K562 (cell line): Measurements from ENCODE around the gene VPS18. TPM values are rescaled to one million over a fixed set of nuclear protein-coding genes. Genes with fewer than 3 reads are reported as not detected.

Source experiments
- GATAD2B ChIP-seq: fragments of 450-650 bp; IDR thresholded peaks from 2 replicates; pipeline ENCODE4 v1.6.1; 2017; ENCODE audit warnings: mild to moderate bottlenecking, borderline replicate concordance
- HNRNPLL ChIP-seq: fragments of 200-400 bp; formaldehyde crosslinking; IDR thresholded peaks from 2 replicates; pipeline ENCODE4 v1.6.1; 2017; ENCODE audit warnings: low read length, low read depth, mild to moderate bottlenecking; ENCODE audit not compliant: poor library complexity, severe bottlenecking
- KDM5B ChIP-seq: fragments of 200-600 bp; sonication (generic); IDR thresholded peaks from 2 replicates; pipeline ENCODE4 v1.6.1; 2012; ENCODE audit warnings: low read depth, mild to moderate bottlenecking, moderate library complexity, low read length, control low read depth, inconsistent platforms; ENCODE audit not compliant: insufficient replicate concordance
- MAZ ChIP-seq, 2 experiments: fragments of 450-650 bp in 1 of 2; sonication (generic) in 1 of 2; formaldehyde crosslinking; IDR thresholded peaks in 1 of 2; conservative IDR thresholded peaks in 1 of 2; 2 replicates each; pipeline versions ENCODE4 v1.4.0 to v1.5.0; 2020; ENCODE audit warnings: mild to moderate bottlenecking in 1 of 2, missing genetic modification reagents in 1 of 2
- MYC ChIP-seq, 2 experiments: fragments of 250-450 bp in 1 of 2; sonication (Bioruptor Pico) in 1 of 2; IDR thresholded peaks; 2 replicates each; pipeline versions ENCODE4 v1.5.1 to v1.6.1; 2012 to 2021; ENCODE audit warnings: low read depth in 2 of 2, borderline replicate concordance in 1 of 2, improper control_type of control experiment in 1 of 2, low read length in 1 of 2, mild to moderate bottlenecking in 1 of 2, moderate library complexity in 1 of 2
- NCOA2 ChIP-seq, 2 experiments: fragments of 450-650 bp; IDR thresholded peaks; 2 replicates each; pipeline ENCODE4 v1.6.1; 2018; ENCODE audit warnings: mild to moderate bottlenecking in 2 of 2, moderate library complexity in 1 of 2; ENCODE audit not compliant: partially characterized antibody in 2 of 2
- PTRF ChIP-seq: fragments of 450-650 bp; IDR thresholded peaks from 2 replicates; pipeline ENCODE4 v1.6.1; 2016; ENCODE audit warnings: mild to moderate bottlenecking, missing genetic modification characterization, missing compliant biosample characterization
- YBX1 ChIP-seq: fragments of 450-650 bp; IDR thresholded peaks from 2 replicates; pipeline ENCODE4 v1.7.1; 2016; ENCODE audit warnings: mild to moderate bottlenecking
- polyA plus RNA-seq, 8 experiments: library from polyadenylated mRNA; depleted of rRNA in 4 of 8; stranded (reverse) in 5 of 8; unstranded in 3 of 8; fragments of >200 nt; fragmentation: Nextera tagmentation in 2 of 8; fragmentation: Illumina TruSeq in 1 of 8; extraction: Ambion mirVana in 2 of 8; extraction: Trizol in 1 of 8; gene quantifications; 2 replicates each; pipeline versions ENCODE4 v1.2.1 to v1.2.3, GENCODE V29; 2011 to 2014; ENCODE audit warnings: inconsistent platforms in 1 of 8, missing spikeins in 1 of 8
- total RNA-seq, 7 experiments: library from RNA; depleted of rRNA in 6 of 7; stranded (reverse); fragments of >200 nt in 6 of 7; fragmentation: Illumina TruSeq in 2 of 7; extraction: Trizol in 2 of 7; gene quantifications; 2 replicates each; pipeline versions ENCODE4 v1.2.1 to v1.2.3, GENCODE V29; 2011 to 2021; ENCODE audit warnings: low replicate concordance in 1 of 7
- TF ChIP-seq, protein P1 (sequence below): fragments of 200-800 bp; sonication (Bioruptor generic); IDR thresholded peaks from 2 replicates; pipeline ENCODE4 v1.6.1; 2017; ENCODE audit warnings: missing genetic modification characterization, missing compliant biosample characterization
- TF ChIP-seq, protein P2 (sequence below): fragments of 250-450 bp; sonication (Bioruptor Pico); IDR thresholded peaks from 2 replicates; pipeline ENCODE4 v1.4.0; 2020; ENCODE audit warnings: mild to moderate bottlenecking, moderate library complexity
- TF ChIP-seq, protein P3 (sequence below): sonication (generic); formaldehyde crosslinking; IDR thresholded peaks from 2 replicates; pipeline ENCODE4 v1.9.0; 2022; ENCODE audit warnings: mild to moderate bottlenecking, missing genetic modification reagents
- TF ChIP-seq, protein P4 (sequence below): fragments of 450-650 bp; IDR thresholded peaks from 2 replicates; pipeline ENCODE4 v1.6.1; 2014; ENCODE audit warnings: low read depth, mild to moderate bottlenecking, moderate library complexity, borderline replicate concordance
- TF ChIP-seq, protein P5 (sequence below): sonication (generic); formaldehyde crosslinking; IDR thresholded peaks from 2 replicates; pipeline ENCODE4 v1.8.0; 2023; ENCODE audit warnings: mild to moderate bottlenecking, missing genetic modification reagents
- TF ChIP-seq, protein P6 (sequence below): fragments of 450-650 bp; IDR thresholded peaks from 2 replicates; pipeline ENCODE4 v1.6.1; 2016

Gene VPS18
- total and polyA plus RNA-seq, 9 of the 15 experiments (the other 6 are each of a cell fraction or from before 2014, with no cell fraction given): 0.73 to 19.9 (median 8.5) TPM

DNA sequence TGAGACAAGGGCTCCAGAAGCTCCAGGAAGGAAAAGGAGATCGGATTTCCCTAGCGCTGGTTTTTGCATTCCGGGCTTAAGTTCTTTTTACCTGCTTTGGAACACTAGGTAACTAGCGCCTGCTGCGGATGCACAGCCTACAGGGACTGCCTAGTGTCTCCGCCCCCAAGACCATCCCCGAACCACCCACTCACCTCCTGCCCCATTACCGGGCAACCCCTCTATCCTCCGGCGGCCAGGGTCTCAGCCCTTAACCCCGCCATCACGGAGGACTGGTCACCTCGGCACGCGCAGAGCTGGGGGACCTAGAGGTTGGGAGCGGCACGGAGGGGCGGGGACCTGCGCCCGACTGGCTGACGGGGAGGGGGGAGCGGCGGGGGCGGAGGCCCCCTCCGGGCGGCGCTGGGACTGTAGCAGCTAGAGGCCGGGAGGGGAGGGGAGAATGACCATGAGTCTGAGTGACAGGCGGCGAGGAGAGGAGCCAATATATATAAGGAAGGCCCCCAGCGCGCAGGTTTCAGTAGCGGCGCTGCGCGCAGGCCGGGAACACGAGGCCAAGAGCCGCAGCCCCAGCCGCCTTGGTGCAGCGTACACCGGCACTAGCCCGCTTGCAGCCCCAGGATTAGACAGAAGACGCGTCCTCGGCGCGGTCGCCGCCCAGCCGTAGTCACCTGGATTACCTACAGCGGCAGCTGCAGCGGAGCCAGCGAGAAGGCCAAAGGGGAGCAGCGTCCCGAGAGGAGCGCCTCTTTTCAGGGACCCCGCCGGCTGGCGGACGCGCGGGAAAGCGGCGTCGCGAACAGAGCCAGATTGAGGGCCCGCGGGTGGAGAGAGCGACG, 34.8 kb downstream of the VPS18 start, which contains the start of gene DLL4 (continued):
- no peak for TF ChIP-seq NCOA2 (IDR thresholded peaks at IDR 0.05; ENCODE audit: partially characterized antibody in 2 of 2)
- peak; percentile 27 to 82; a peak in 3 of 4 replicates for TF ChIP-seq MAZ (CRISPR knock-in tag; conservative IDR thresholded peaks at IDR 0.05 in 1 of 2, IDR thresholded peaks at IDR 0.05 in 1 of 2)
- TF ChIP-seq KDM5B: peak; percentile 100
- TF ChIP-seq, protein P1, sequence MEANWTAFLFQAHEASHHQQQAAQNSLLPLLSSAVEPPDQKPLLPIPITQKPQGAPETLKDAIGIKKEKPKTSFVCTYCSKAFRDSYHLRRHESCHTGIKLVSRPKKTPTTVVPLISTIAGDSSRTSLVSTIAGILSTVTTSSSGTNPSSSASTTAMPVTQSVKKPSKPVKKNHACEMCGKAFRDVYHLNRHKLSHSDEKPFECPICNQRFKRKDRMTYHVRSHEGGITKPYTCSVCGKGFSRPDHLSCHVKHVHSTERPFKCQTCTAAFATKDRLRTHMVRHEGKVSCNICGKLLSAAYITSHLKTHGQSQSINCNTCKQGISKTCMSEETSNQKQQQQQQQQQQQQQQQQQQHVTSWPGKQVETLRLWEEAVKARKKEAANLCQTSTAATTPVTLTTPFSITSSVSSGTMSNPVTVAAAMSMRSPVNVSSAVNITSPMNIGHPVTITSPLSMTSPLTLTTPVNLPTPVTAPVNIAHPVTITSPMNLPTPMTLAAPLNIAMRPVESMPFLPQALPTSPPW (CRISPR knock-in tag): peak; percentile 90
- TF ChIP-seq, protein P2, sequence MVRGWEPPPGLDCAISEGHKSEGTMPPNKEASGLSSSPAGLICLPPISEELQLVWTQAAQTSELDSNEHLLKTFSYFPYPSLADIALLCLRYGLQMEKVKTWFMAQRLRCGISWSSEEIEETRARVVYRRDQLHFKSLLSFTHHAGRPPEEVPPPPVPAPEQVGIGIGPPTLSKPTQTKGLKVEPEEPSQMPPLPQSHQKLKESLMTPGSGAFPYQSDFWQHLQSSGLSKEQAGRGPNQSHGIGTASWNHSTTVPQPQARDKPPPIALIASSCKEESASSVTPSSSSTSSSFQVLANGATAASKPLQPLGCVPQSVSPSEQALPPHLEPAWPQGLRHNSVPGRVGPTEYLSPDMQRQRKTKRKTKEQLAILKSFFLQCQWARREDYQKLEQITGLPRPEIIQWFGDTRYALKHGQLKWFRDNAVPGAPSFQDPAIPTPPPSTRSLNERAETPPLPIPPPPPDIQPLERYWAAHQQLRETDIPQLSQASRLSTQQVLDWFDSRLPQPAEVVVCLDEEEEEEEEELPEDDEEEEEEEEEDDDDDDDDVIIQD (CRISPR knock-in tag): no peak
- TF ChIP-seq, protein P3, sequence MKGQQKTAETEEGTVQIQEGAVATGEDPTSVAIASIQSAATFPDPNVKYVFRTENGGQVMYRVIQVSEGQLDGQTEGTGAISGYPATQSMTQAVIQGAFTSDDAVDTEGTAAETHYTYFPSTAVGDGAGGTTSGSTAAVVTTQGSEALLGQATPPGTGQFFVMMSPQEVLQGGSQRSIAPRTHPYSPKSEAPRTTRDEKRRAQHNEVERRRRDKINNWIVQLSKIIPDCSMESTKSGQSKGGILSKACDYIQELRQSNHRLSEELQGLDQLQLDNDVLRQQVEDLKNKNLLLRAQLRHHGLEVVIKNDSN (CRISPR knock-in tag): peak; percentile 40
- TF ChIP-seq YBX1: no peak
- TF ChIP-seq PTRF (tag): no peak
- TF ChIP-seq, protein P4, sequence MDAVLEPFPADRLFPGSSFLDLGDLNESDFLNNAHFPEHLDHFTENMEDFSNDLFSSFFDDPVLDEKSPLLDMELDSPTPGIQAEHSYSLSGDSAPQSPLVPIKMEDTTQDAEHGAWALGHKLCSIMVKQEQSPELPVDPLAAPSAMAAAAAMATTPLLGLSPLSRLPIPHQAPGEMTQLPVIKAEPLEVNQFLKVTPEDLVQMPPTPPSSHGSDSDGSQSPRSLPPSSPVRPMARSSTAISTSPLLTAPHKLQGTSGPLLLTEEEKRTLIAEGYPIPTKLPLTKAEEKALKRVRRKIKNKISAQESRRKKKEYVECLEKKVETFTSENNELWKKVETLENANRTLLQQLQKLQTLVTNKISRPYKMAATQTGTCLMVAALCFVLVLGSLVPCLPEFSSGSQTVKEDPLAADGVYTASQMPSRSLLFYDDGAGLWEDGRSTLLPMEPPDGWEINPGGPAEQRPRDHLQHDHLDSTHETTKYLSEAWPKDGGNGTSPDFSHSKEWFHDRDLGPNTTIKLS: peak; percentile 31; the same call in 1 of the 2 replicates
- TF ChIP-seq HNRNPLL: peak; percentile 58
- TF ChIP-seq, protein P5, sequence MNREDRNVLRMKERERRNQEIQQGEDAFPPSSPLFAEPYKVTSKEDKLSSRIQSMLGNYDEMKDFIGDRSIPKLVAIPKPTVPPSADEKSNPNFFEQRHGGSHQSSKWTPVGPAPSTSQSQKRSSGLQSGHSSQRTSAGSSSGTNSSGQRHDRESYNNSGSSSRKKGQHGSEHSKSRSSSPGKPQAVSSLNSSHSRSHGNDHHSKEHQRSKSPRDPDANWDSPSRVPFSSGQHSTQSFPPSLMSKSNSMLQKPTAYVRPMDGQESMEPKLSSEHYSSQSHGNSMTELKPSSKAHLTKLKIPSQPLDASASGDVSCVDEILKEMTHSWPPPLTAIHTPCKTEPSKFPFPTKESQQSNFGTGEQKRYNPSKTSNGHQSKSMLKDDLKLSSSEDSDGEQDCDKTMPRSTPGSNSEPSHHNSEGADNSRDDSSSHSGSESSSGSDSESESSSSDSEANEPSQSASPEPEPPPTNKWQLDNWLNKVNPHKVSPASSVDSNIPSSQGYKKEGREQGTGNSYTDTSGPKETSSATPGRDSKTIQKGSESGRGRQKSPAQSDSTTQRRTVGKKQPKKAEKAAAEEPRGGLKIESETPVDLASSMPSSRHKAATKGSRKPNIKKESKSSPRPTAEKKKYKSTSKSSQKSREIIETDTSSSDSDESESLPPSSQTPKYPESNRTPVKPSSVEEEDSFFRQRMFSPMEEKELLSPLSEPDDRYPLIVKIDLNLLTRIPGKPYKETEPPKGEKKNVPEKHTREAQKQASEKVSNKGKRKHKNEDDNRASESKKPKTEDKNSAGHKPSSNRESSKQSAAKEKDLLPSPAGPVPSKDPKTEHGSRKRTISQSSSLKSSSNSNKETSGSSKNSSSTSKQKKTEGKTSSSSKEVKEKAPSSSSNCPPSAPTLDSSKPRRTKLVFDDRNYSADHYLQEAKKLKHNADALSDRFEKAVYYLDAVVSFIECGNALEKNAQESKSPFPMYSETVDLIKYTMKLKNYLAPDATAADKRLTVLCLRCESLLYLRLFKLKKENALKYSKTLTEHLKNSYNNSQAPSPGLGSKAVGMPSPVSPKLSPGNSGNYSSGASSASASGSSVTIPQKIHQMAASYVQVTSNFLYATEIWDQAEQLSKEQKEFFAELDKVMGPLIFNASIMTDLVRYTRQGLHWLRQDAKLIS: peak; percentile 89
- TF ChIP-seq GATAD2B: no peak
- TF ChIP-seq, protein P6, sequence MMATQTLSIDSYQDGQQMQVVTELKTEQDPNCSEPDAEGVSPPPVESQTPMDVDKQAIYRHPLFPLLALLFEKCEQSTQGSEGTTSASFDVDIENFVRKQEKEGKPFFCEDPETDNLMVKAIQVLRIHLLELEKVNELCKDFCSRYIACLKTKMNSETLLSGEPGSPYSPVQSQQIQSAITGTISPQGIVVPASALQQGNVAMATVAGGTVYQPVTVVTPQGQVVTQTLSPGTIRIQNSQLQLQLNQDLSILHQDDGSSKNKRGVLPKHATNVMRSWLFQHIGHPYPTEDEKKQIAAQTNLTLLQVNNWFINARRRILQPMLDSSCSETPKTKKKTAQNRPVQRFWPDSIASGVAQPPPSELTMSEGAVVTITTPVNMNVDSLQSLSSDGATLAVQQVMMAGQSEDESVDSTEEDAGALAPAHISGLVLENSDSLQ: peak; percentile 98
- TF ChIP-seq MYC (IDR thresholded peaks at IDR 0.05; ENCODE audit: low read depth, low read length): peak; percentile 71
- no peak for TF ChIP-seq MYC (CRISPR knock-in tag; IDR thresholded peaks at IDR 0.05; ENCODE audit: borderline replicate concordance, low read depth)
